BJ (cell line): ENCODE results near the gene FCRL5. TPM values are rescaled to one million over a fixed set of nuclear protein-coding genes. Genes with fewer than 3 reads are reported as not detected.

Source experiments
- CTCF ChIA-PET: fragments of 350-600 bp; formaldehyde crosslinking; extraction: SDS; loops from one replicate; lab custom pipeline; 2021; ENCODE audit warnings: antibody characterized with exemption, inconsistent platforms; lab: Yijun Ruan, JAX
- POLR2A ChIA-PET: fragments of 300-600 bp; sonication (Branson Sonifier 250); formaldehyde crosslinking; extraction: SDS; loops from one replicate; lab custom pipeline; 2021; ENCODE audit warnings: antibody characterized with exemption; lab: Charles Lee
- DNase-seq: peaks from one replicate; pipeline ENCODE4 v3.0.0-alpha.2; 2011; ENCODE audit warnings: low read depth
- H3K27me3 ChIP-seq: 2 replicates; pipeline ENCODE4 v1.6.0; 2011; ENCODE audit warnings: low read length; ENCODE audit not compliant: control insufficient read depth, insufficient read depth
- H3K36me3 ChIP-seq: 2 replicates; pipeline ENCODE4 v1.5.1; 2011; ENCODE audit warnings: low read length; ENCODE audit not compliant: control insufficient read depth, insufficient read depth
- H3K4me3 ChIP-seq: 2 replicates; pipeline ENCODE4 v1.5.1; 2011; ENCODE audit warnings: low read depth, mild to moderate bottlenecking, control low read depth, low read length
- CTCF ChIP-seq: IDR thresholded peaks from 2 replicates; pipeline ENCODE4 v1.5.1; 2011; ENCODE audit warnings: low read depth, mild to moderate bottlenecking, control low read depth, inconsistent platforms, low read length, moderate library complexity; ENCODE audit not compliant: insufficient read depth
- polyA plus RNA-seq: library from polyadenylated mRNA; depleted of rRNA; stranded (reverse); fragments of >200 nt; gene quantifications from 2 replicates; pipeline ENCODE4 v1.2.3, GENCODE V29; 2011

Gene FCRL5
- polyA plus RNA-seq, 1 experiment: not detected

DNA sequence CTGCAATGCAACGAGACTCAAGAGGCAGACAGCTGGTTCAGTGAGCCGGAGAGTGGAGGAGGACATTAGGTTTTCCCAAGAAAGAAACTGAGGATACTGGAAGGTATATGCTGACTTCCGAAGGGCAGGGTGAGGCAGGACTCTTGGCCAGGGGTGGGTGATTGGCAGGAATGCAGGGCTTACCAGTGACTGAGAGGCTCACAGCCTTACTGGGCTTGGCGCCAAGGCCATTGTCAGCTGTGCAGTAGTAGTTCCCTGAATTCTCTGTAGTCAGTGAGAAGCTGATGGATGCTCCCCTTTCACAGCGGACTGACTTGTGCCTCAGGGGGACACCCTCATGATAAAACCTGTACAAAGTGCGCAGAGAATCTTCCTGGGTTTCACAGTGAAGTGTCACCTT lies 9.6 kb downstream of the FCRL5 start:
- Histone ChIP-seq H3K36me3 (no peaks in the 10 kb centered on the region), H3K27me3 (no peaks in the 10 kb centered on the region; the same call in 1 of the 2 replicates), H3K4me3 (no peak overlapping the region)
- DNase-seq: no peak
- POLR2A ChIA-PET: no interaction called here
- CTCF ChIA-PET: no interaction called here
- no peak for TF ChIP-seq CTCF

GRCh38 chr1:157540852-157541251 lies 11.5 kb downstream of the FCRL5 start:
- POLR2A ChIA-PET: no interaction called here
- no peak for DNase-seq
- H3K36me3 ChIP-seq: no peaks in the 10 kb centered on the region
- no peaks in the 10 kb centered on the region; the same call in 1 of the 2 replicates for H3K27me3 ChIP-seq
- no peak for TF ChIP-seq CTCF
- CTCF ChIA-PET: no interaction called here
- H3K4me3 ChIP-seq: no peak overlapping the region

GRCh38 chr1:157540160-157540748 lies 12.1 kb downstream of the FCRL5 start:
- CTCF ChIA-PET: no interaction called here
- TF ChIP-seq CTCF: no peak
- POLR2A ChIA-PET: no interaction called here
- H3K27me3 ChIP-seq: no peaks in the 10 kb centered on the region; the same call in 1 of the 2 replicates
- DNase-seq: no peak
- no peaks in the 10 kb centered on the region for H3K36me3 ChIP-seq
- H3K4me3 ChIP-seq: no peak overlapping the region

DNA sequence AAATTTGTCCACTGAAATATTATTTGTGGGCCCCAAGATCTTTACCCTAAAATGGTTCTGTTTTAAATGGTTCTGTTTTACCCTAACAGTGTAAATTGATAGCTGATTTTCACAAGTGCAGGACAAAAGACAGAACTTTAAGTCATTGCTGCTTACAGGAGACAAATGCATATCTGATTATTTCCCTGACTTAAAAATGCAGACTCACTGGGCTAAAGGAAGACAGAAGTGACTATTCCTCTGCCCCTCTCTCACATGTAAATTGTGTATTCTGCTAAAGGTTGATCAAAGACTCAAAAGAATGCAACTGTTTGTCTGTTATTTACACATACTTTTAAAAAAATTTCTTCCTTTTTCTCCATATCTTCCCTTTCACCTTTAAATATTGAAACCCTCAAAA lies 12.7 kb downstream of the FCRL5 start:
- ChIA-PET POLR2A (no interaction called here), CTCF (interaction anchor here (0.8 kb wide), 1 partner anchor 41 kb away, joined by 4 read pairs; no protein-coding TSS in a partner anchor)
- DNase-seq: no peak
- Histone ChIP-seq H3K4me3 (no peak overlapping the region), H3K27me3 (no peaks in the 10 kb centered on the region; the same call in 1 of the 2 replicates), H3K36me3 (no peaks in the 10 kb centered on the region)
- TF ChIP-seq CTCF: no peak

- CTCF ChIA-PET: no interaction called here
- POLR2A ChIA-PET: no interaction called here
These were observed 19.7 kb downstream of the FCRL5 start for GRCh38 chr1:157532569-157532968.

More at GRCh38 chr1:157532569-157532968, 19.7 kb downstream of the FCRL5 start:
- Histone ChIP-seq H3K27me3 (no peaks in the 10 kb centered on the region), H3K36me3 (no peaks in the 10 kb centered on the region), H3K4me3 (no peak overlapping the region)
- DNase-seq: no peak
- no peak for TF ChIP-seq CTCF
